ENCODE measurements around the gene GPBP1.
"Not testable (repeated sequence)": the region's sequence is repeated elsewhere in the genome, so short reads cannot be mapped to it uniquely, and the experiment has no call there.

DNA sequence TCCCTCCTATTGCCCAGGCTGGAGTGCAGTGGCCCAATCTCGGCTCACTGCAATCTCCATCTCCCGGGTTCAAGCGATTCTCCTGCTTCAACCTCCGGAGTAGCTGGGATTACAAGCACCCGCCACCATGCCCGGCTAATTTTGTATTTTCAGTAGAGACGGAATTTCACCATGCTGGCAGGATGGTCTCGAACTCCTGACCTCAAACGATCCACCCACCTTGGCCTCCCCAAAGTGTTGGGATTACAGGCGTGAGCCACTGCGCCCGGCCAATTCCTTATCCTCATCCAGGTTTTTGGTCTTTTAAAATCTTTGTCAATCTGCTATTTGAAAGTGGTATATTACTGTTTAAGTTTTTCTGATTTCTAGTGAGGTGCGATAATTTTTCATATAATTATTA lies 3.7 kb upstream of the GPBP1 start:
- TF ChIP-seq, protein P1, sequence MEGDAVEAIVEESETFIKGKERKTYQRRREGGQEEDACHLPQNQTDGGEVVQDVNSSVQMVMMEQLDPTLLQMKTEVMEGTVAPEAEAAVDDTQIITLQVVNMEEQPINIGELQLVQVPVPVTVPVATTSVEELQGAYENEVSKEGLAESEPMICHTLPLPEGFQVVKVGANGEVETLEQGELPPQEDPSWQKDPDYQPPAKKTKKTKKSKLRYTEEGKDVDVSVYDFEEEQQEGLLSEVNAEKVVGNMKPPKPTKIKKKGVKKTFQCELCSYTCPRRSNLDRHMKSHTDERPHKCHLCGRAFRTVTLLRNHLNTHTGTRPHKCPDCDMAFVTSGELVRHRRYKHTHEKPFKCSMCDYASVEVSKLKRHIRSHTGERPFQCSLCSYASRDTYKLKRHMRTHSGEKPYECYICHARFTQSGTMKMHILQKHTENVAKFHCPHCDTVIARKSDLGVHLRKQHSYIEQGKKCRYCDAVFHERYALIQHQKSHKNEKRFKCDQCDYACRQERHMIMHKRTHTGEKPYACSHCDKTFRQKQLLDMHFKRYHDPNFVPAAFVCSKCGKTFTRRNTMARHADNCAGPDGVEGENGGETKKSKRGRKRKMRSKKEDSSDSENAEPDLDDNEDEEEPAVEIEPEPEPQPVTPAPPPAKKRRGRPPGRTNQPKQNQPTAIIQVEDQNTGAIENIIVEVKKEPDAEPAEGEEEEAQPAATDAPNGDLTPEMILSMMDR (conservative IDR thresholded peaks at IDR 0.05 in 1 of 2, IDR thresholded peaks at IDR 0.05 in 1 of 2; ENCODE audit: low read depth in 1 of 2, low read length in 2 of 2): not testable (repeated sequence)
- TF ChIP-seq EZH2 (IDR thresholded peaks at IDR 0.05; ENCODE audit: low read length, missing control alignments): not testable (repeated sequence)
